HFFc6 (cell line): ENCODE results near the gene C16orf92. TPM values are rescaled to one million over a fixed set of nuclear protein-coding genes. Genes with fewer than 3 reads are reported as not detected.

Experiments used
- DNase-seq: peaks from one replicate; pipeline ENCODE4 v3.0.0-alpha.2; 2018
- H3K27ac Mint-ChIP-seq: 2 replicates; pipeline ENCODE4 v1.8.0; 2020; ENCODE audit warnings: mild to moderate bottlenecking, mixed read lengths
- H3K27me3 Mint-ChIP-seq: 2 replicates; pipeline ENCODE4 v1.8.0; 2021; ENCODE audit warnings: mild to moderate bottlenecking, moderate library complexity, mixed read lengths; ENCODE audit not compliant: insufficient read depth
- H3K36me3 Mint-ChIP-seq: 2 replicates; pipeline ENCODE4 v1.8.0; 2021; ENCODE audit warnings: low read depth, mixed read lengths
- H3K4me1 Mint-ChIP-seq: 2 replicates; pipeline ENCODE4 v1.8.0; 2020; ENCODE audit warnings: low read depth, mixed read lengths
- H3K4me3 Mint-ChIP-seq: 2 replicates; pipeline ENCODE4 v1.8.0; 2020; ENCODE audit warnings: mild to moderate bottlenecking, moderate library complexity, mixed read lengths
- H3K9me3 Mint-ChIP-seq: 2 replicates; pipeline ENCODE4 v1.8.0; 2020; ENCODE audit warnings: mild to moderate bottlenecking, mixed read lengths
- CTCF ChIP-seq: fragments of 200-600 bp; sonication (generic); IDR thresholded peaks from 2 replicates; pipeline ENCODE4 v1.5.0; 2021; ENCODE audit warnings: antibody characterized with exemption, mild to moderate bottlenecking
- total RNA-seq, 6 experiments: library from RNA; stranded (reverse); fragmentation: NEBNext Ultra II Directional; extraction: Animal tissue kit (Norgen Biotek cat#: 25700); gene quantifications; 2 replicates in 1 of 6; 3 replicates in 5 of 6; pipeline ENCODE4 v1.2.3, GENCODE V29; 2021

C16orf92 gene
- total RNA-seq, 6 experiments from 2014 or later: not detected

- TF ChIP-seq CTCF: no peak
- Mint-ChIP-seq H3K9me3 (no peaks in the 10 kb centered on the region), H3K4me1 (peaks cover 7% of the 10 kb centered on the region), H3K36me3 (peaks cover 26% of the 10 kb centered on the region), H3K4me3 (no peak overlapping the region), H3K27me3 (no peaks in the 10 kb centered on the region; the same call in 1 of the 2 replicates), H3K27ac (no peak overlapping the region; the same call in 1 of the 2 replicates)
- no peak for DNase-seq
Measured at GRCh38 chr16:29982560-29983419, 40.2 kb upstream of the C16orf92 start.

GRCh38 chr16:29983420-29984136 is 39.4 kb upstream of the C16orf92 start:
- Mint-ChIP-seq H3K9me3 (no peaks in the 10 kb centered on the region), H3K36me3 (peaks cover 30% of the 10 kb centered on the region), H3K27ac (peak overlapping the region; percentile 80), H3K4me3 (no peak overlapping the region), H3K4me1 (peaks cover 7% of the 10 kb centered on the region), H3K27me3 (no peaks in the 10 kb centered on the region; the same call in 1 of the 2 replicates)
- TF ChIP-seq CTCF: no peak
- DNase-seq: peak; percentile 50

GRCh38 chr16:29984137-29984763 is 38.7 kb upstream of the C16orf92 start:
- Mint-ChIP-seq H3K4me3 (no peak overlapping the region), H3K9me3 (no peaks in the 10 kb centered on the region), H3K27ac (peak overlapping the region; percentile 80; the same call in 1 of the 2 replicates), H3K36me3 (peaks cover 26% of the 10 kb centered on the region), H3K4me1 (peaks cover 7% of the 10 kb centered on the region), H3K27me3 (no peaks in the 10 kb centered on the region; the same call in 1 of the 2 replicates)
- TF ChIP-seq CTCF: no peak
- DNase-seq: no peak

- TF ChIP-seq CTCF: no peak
- Mint-ChIP-seq H3K9me3 (no peaks in the 10 kb centered on the region), H3K4me3 (no peak overlapping the region), H3K27ac (no peak overlapping the region), H3K4me1 (peaks cover 7% of the 10 kb centered on the region), H3K27me3 (no peaks in the 10 kb centered on the region; the same call in 1 of the 2 replicates), H3K36me3 (peaks cover 26% of the 10 kb centered on the region)
- DNase-seq: no peak
Measured at GRCh38 chr16:29984764-29985147, 38.2 kb upstream of the C16orf92 start.

- DNase-seq: no peak
- Mint-ChIP-seq H3K27me3 (no peaks in the 10 kb centered on the region; the same call in 1 of the 2 replicates), H3K27ac (no peak overlapping the region), H3K9me3 (no peaks in the 10 kb centered on the region), H3K4me1 (peaks cover 7% of the 10 kb centered on the region), H3K36me3 (peaks cover 26% of the 10 kb centered on the region), H3K4me3 (no peak overlapping the region)
- no peak for TF ChIP-seq CTCF
Measured at GRCh38 chr16:29985271-29985811, 37.7 kb upstream of the C16orf92 start.
